T-helper 1 cell treated with Interleukin-12 subunit alpha and Interleukin-12 subunit beta and Interleukin-4 antibody, amounts not matched to agents 30 ng/mL and 1 ng/mL, for 36 hours (primary cell): ENCODE measurements around the gene TMEM256. TPM values are rescaled to one million over a fixed set of nuclear protein-coding genes. Genes with fewer than 3 reads are reported as not detected.

Experiments used
- intact Hi-C: fragments of 100-400 bp; cut with micrococcal nuclease; formaldehyde crosslinking; loops from one replicate; pipeline ENCODE4 v1.15.1; 2024
- total RNA-seq: library from RNA; stranded (reverse); gene quantifications from 2 replicates; pipeline ENCODE4 v1.2.3, GENCODE V29; 2022

TMEM256 gene
- total RNA-seq, 1 donor from 2014 or later = 53.9 TPM

- intact Hi-C loops = no loop called here
Observed at GRCh38 chr17:7408863-7409262, 5.0 kb upstream of the TMEM256 start.

GRCh38 chr17:7408252-7408727 lies 4.4 kb upstream of the TMEM256 start:
- intact Hi-C loops = no loop called here

- intact Hi-C loops = no loop called here
Observed at GRCh38 chr17:7407485-7408251, 3.8 kb upstream of the TMEM256 start, which contains the start of gene NLGN2. Gene NLGN2 (plus strand): TSS chr17:7407845. CDS start chr17:7408256, 411 bp downstream.

- intact Hi-C loops = no loop called here
Observed at GRCh38 chr17:7407082-7407481, 3.2 kb upstream of the TMEM256 start.

- intact Hi-C loops = no loop called here
Observed at GRCh38 chr17:7406235-7406825, 2.4 kb upstream of the TMEM256 start.

GRCh38 chr17:7405350-7406234 lies 1.7 kb upstream of the TMEM256 start:
- intact Hi-C loops = no loop called here

GRCh38 chr17:7404737-7405349 lies 946 bp upstream of the TMEM256 start:
- intact Hi-C loops = loop anchor here (1.0 to 5.0 kb wide), 13 partner anchors 11 to 437 kb away; partner anchors contain the start of genes ACAP1, FXR2, NEURL4 and PLSCR3

- intact Hi-C loops = loop anchor here (5.0 kb wide), 1 partner anchor 439 kb away; no protein-coding TSS in a partner anchor
Observed at GRCh38 chr17:7403727-7403976, 245 bp downstream of the TMEM256 start.

GRCh38 chr17:7403043-7403726 lies 712 bp downstream of the TMEM256 start:
- intact Hi-C loops = loop anchor here (5.0 kb wide), 1 partner anchor 439 kb away; no protein-coding TSS in a partner anchor

- intact Hi-C loops = no loop called here
Observed at GRCh38 chr17:7398612-7399011, 5.3 kb downstream of the TMEM256 start.

- intact Hi-C loops = no loop called here
Observed at GRCh38 chr17:7396147-7396546, 7.8 kb downstream of the TMEM256 start.

- intact Hi-C loops = loop anchor here (1.0 to 2.0 kb wide), 9 partner anchors 10 to 189 kb away; partner anchors contain the start of genes NEURL4, POLR2A, TMEM102 and TMEM256
Observed at GRCh38 chr17:7394452-7395191, 9.3 kb downstream of the TMEM256 start, which contains the start of gene PLSCR3. Gene PLSCR3 (minus strand): TSS chr17:7394525. CDS start chr17:7394110, 415 bp downstream.

- intact Hi-C loops = loop anchor here (1.0 to 2.0 kb wide), 9 partner anchors 10 to 189 kb away; partner anchors contain the start of genes NEURL4, POLR2A, TMEM102 and TMEM256
Observed at GRCh38 chr17:7393613-7394451, 10.1 kb downstream of the TMEM256 start.

GRCh38 chr17:7392696-7393612 lies 10.9 kb downstream of the TMEM256 start:
- intact Hi-C loops = no loop called here

- intact Hi-C loops = no loop called here
Observed at GRCh38 chr17:7391307-7391706, 12.6 kb downstream of the TMEM256 start.

GRCh38 chr17:7389924-7390910 lies 13.7 kb downstream of the TMEM256 start:
- intact Hi-C loops = no loop called here
